BJ (cell line): ENCODE data around the gene UQCC5. TPM values are rescaled to one million over a fixed set of nuclear protein-coding genes. Genes with fewer than 3 reads are reported as not detected.

Source experiments
- CTCF ChIA-PET: fragments of 350-600 bp; formaldehyde crosslinking; extraction: SDS; loops from one replicate; lab custom pipeline; 2021; ENCODE audit warnings: antibody characterized with exemption, inconsistent platforms; lab: Yijun Ruan, JAX
- POLR2A ChIA-PET: fragments of 300-600 bp; sonication (Branson Sonifier 250); formaldehyde crosslinking; extraction: SDS; loops from one replicate; lab custom pipeline; 2021; ENCODE audit warnings: antibody characterized with exemption; lab: Charles Lee
- DNase-seq: peaks from one replicate; pipeline ENCODE4 v3.0.0-alpha.2; 2011; ENCODE audit warnings: low read depth
- H3K27me3 ChIP-seq: 2 replicates; pipeline ENCODE4 v1.6.0; 2011; ENCODE audit warnings: low read length; ENCODE audit not compliant: control insufficient read depth, insufficient read depth
- H3K36me3 ChIP-seq: 2 replicates; pipeline ENCODE4 v1.5.1; 2011; ENCODE audit warnings: low read length; ENCODE audit not compliant: control insufficient read depth, insufficient read depth
- H3K4me3 ChIP-seq: 2 replicates; pipeline ENCODE4 v1.5.1; 2011; ENCODE audit warnings: low read depth, mild to moderate bottlenecking, control low read depth, low read length
- polyA plus RNA-seq: library from polyadenylated mRNA; depleted of rRNA; stranded (reverse); fragments of >200 nt; gene quantifications from 2 replicates; pipeline ENCODE4 v1.2.3, GENCODE V29; 2011; rRNA removed
- small RNA-seq: library from RNA; depleted of rRNA; stranded (forward); fragments of <200 nt; gene quantifications from one replicate; pipeline ENCODE3, GENCODE V24; 2012; ENCODE audit warnings: low replicate concordance, low read depth; ENCODE audit not compliant: insufficient read length
- TF ChIP-seq, protein P1 (sequence below): IDR thresholded peaks from 2 replicates; pipeline ENCODE4 v1.5.1; 2011; ENCODE audit warnings: low read depth, mild to moderate bottlenecking, control low read depth, inconsistent platforms, low read length, moderate library complexity; ENCODE audit not compliant: insufficient read depth

The UQCC5 gene
- polyA plus RNA-seq, 1 experiment, result 11.9 TPM

DNA sequence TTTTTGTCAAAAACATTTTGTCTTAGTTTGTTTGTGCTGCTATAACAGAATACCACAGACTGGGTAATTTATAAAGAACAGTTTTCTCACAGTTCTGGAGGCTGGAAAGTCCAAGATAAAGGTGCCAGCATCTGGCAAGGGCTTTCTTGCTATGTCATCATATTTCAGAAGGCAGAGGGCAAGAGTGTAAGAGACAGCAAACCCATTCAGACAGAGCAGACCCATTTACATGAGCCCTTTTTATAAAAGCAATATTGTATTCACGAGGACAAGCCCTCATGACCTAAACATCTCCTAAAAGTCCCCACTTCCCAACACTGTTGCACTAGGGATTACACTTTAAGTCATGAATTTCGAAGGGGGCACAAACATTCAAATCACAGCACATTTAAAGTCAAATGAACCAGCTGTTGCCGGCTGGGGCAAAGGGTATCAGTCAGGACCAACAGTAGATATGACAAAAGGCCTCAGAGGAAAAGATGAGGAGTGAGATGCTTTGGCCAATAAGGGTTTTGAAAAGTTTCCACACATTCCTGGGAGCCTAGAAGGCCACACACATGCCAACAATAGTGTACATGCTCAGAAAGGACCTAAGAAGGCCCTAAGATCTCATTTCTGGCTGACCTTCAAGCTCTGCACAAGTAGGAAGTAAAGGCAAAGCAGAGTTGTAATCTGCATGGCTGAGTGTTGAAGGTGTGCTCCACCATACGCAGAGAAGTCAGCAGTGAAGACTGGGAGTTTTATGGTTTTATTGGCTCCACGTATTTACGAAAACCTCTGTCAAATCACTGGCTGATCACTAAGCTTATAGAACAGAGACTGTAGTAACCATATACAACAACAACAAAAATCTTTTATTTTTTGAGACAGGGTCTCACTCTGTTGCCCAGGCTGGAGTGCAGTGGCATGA lies 37.9 kb downstream of the UQCC5 start:
- TF ChIP-seq, protein P1, sequence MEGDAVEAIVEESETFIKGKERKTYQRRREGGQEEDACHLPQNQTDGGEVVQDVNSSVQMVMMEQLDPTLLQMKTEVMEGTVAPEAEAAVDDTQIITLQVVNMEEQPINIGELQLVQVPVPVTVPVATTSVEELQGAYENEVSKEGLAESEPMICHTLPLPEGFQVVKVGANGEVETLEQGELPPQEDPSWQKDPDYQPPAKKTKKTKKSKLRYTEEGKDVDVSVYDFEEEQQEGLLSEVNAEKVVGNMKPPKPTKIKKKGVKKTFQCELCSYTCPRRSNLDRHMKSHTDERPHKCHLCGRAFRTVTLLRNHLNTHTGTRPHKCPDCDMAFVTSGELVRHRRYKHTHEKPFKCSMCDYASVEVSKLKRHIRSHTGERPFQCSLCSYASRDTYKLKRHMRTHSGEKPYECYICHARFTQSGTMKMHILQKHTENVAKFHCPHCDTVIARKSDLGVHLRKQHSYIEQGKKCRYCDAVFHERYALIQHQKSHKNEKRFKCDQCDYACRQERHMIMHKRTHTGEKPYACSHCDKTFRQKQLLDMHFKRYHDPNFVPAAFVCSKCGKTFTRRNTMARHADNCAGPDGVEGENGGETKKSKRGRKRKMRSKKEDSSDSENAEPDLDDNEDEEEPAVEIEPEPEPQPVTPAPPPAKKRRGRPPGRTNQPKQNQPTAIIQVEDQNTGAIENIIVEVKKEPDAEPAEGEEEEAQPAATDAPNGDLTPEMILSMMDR, result no peak
- ChIA-PET POLR2A (no interaction called here), CTCF (interaction anchor here (0.6 to 1.1 kb wide), 2 partner anchors 19 to 150 kb away, joined by 3 read pairs; no protein-coding TSS in a partner anchor)
- no peaks in the 10 kb centered on the region for H3K27me3 ChIP-seq
- H3K36me3 ChIP-seq, result peaks cover 4% of the 10 kb centered on the region
- H3K4me3 ChIP-seq, result no peak overlapping the region
- DNase-seq, result no peak

Small RNAs within 50 kb of the gene (small RNA-seq; reads per million reads assigned to genes)
- not detected for gene RNU6-856P
- gene RNU6ATAC16P, result not detected

Other genes starting within 250 kb of the UQCC5 start
- 4.6 and 7.8 TPM in 2 replicates for gene GLYCTK, start 248.8 kb upstream of the UQCC5 start, polyA plus RNA-seq
- gene DNAH1, start 220.3 kb upstream of the UQCC5 start, polyA plus RNA-seq, result 2.7 and 4.8 TPM in 2 replicates
- gene BAP1, start 126.6 kb upstream of the UQCC5 start, polyA plus RNA-seq, result 35.9 and 62.0 TPM in 2 replicates
- 4.3 and 4.9 TPM in 2 replicates for gene PHF7, start 125.9 kb upstream of the UQCC5 start, polyA plus RNA-seq
- not detected in 2 replicates for gene SEMA3G, start 91.5 kb upstream of the UQCC5 start, polyA plus RNA-seq
- gene TNNC1, start 82.6 kb upstream of the UQCC5 start, polyA plus RNA-seq, result 1.7 TPM in 2 replicates
- 66.4 and 95.3 TPM in 2 replicates for gene NISCH, start 81.0 kb upstream of the UQCC5 start, polyA plus RNA-seq
- 0.01 and 0.05 TPM in 2 replicates for gene STAB1, start 41.3 kb upstream of the UQCC5 start, polyA plus RNA-seq
- gene NT5DC2, start 2.7 kb upstream of the UQCC5 start, polyA plus RNA-seq, result 132 and 186 TPM in 2 replicates
- gene PBRM1, start 149.3 kb downstream of the UQCC5 start, polyA plus RNA-seq, result 16.5 and 23.8 TPM in 2 replicates
- 30.6 and 52.7 TPM in 2 replicates for gene GNL3, start 149.4 kb downstream of the UQCC5 start, polyA plus RNA-seq
- gene GLT8D1, start 169.2 kb downstream of the UQCC5 start, polyA plus RNA-seq, result 75.9 and 98.3 TPM in 2 replicates
- gene SPCS1, start 169.5 kb downstream of the UQCC5 start, polyA plus RNA-seq, result 79.6 and 137 TPM in 2 replicates
- gene NEK4, start 234.3 kb downstream of the UQCC5 start, polyA plus RNA-seq, result 10.0 and 14.5 TPM in 2 replicates
- gene ITIH1, start 241.0 kb downstream of the UQCC5 start, polyA plus RNA-seq, result not detected in 2 replicates